Activated T-helper 1 cell treated with anti-CD3 and anti-CD28 coated beads, Interleukin-12 subunit alpha, Interleukin-12 subunit beta, Interleukin-2, Interleukin-4 antibody, amounts not matched to agents 30 ng/mL and 10 ng/mL and 1 ng/mL, durations not matched to agents 14 hours and 24 hours and 36 hours (primary cell): Measurements from ENCODE around the gene SRGN. TPM values are rescaled to one million over a fixed set of nuclear protein-coding genes. Genes with fewer than 3 reads are reported as not detected.
"Not testable (repeated sequence)": the region's sequence is repeated elsewhere in the genome, so short reads cannot be mapped to it uniquely, and the experiment has no call there.

Experiments
- DNase-seq: peaks from one replicate; pipeline ENCODE4 v3.0.0; 2021; ENCODE audit warnings: low spot score
- H3K27ac Mint-ChIP-seq: one replicate; pipeline ENCODE4 v1.8.0; 2021; ENCODE audit warnings: mild to moderate bottlenecking, mixed read lengths
- H3K27me3 Mint-ChIP-seq: one replicate; pipeline ENCODE4 v1.8.0; 2022; ENCODE audit warnings: mild to moderate bottlenecking, moderate library complexity, mixed read lengths; ENCODE audit not compliant: insufficient read depth
- H3K36me3 Mint-ChIP-seq: one replicate; pipeline ENCODE4 v1.8.0; 2021; ENCODE audit warnings: low read depth, mixed read lengths
- H3K4me1 Mint-ChIP-seq: one replicate; pipeline ENCODE4 v1.8.0; 2021; ENCODE audit warnings: low read depth, mixed read lengths
- H3K4me3 Mint-ChIP-seq: one replicate; pipeline ENCODE4 v1.8.0; 2021; ENCODE audit warnings: mild to moderate bottlenecking, moderate library complexity, mixed read lengths
- H3K9me3 Mint-ChIP-seq: one replicate; pipeline ENCODE4 v1.8.0; 2021; ENCODE audit warnings: mixed read lengths
- intact Hi-C: fragments of 100-400 bp; cut with micrococcal nuclease; formaldehyde crosslinking; loops from one replicate; pipeline ENCODE4 v1.15.1; 2024
- total RNA-seq: library from RNA; stranded (reverse); gene quantifications from 2 replicates; pipeline ENCODE4 v1.2.3, GENCODE V29; 2022

The SRGN gene
- total RNA-seq, 1 donor from 2014 or later, result 1,217 TPM

DNA sequence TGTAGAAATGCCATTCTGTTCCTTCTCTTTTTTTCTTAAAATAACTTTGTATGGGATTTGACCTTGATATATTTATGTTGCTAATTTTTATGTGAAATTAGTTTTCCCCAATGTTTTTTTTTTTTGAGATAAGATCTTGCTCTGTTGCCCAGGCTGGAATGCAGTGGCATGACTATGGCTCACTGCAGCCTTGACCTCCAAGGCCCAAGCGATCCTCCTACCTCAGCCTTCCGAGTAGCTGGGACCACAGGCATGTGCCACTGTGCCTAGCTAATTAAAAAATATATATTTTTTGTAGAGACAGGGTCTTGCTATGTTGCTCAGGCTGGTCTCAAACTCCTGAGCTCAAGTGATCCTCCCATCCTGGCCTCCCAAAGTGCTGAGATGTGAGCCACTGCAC lies 52.1 kb downstream of the SRGN start:
- Mint-ChIP-seq H3K9me3 (no peaks in the 10 kb centered on the region), H3K4me1 (peaks cover 7% of the 10 kb centered on the region), H3K27me3 (no peaks in the 10 kb centered on the region), H3K4me3 (no peak overlapping the region), H3K36me3 (peaks cover 14% of the 10 kb centered on the region), H3K27ac (no peak overlapping the region)
- DNase-seq, result no peak
- intact Hi-C loops, result no loop called here

GRCh38 chr10:69141304-69141703 lies 53.4 kb downstream of the SRGN start:
- no peak overlapping the region for H3K27ac Mint-ChIP-seq
- H3K36me3 Mint-ChIP-seq, result peaks cover 10% of the 10 kb centered on the region
- H3K4me3 Mint-ChIP-seq, result no peak overlapping the region
- H3K9me3 Mint-ChIP-seq, result no peaks in the 10 kb centered on the region
- H3K27me3 Mint-ChIP-seq, result no peaks in the 10 kb centered on the region
- H3K4me1 Mint-ChIP-seq, result peaks cover 13% of the 10 kb centered on the region
- intact Hi-C loops, result no loop called here
- no peak for DNase-seq

- H3K4me3 Mint-ChIP-seq, H3K27me3 Mint-ChIP-seq, H3K27ac Mint-ChIP-seq, intact Hi-C loops, DNase-seq, H3K9me3 Mint-ChIP-seq: not testable (repeated sequence)
- Mint-ChIP-seq H3K36me3 (peaks cover 14% of the 10 kb centered on the region), H3K4me1 (peaks cover 20% of the 10 kb centered on the region)
Measured at GRCh38 chr10:69142074-69142473, 54.2 kb downstream of the SRGN start.

DNA sequence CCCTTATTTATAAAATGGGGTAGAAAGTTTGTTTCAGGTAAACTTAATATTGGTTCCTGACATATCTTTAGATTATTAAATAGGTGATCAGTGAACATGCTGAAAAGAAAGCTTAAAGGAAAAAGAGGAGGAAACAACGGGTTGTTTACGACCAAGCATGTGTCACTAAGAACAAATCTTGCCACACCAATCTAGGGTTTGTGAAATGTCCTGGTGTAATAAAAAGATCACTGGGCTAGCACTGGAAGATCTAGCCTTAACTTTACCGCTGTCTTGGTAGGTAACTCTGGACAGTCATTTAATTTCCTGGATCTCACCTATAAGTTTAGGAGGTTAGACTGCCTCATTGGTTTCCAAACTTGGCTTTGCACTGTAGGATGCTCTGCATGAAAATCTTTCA lies 55.1 kb downstream of the SRGN start:
- intact Hi-C loops, result no loop called here
- Mint-ChIP-seq H3K27ac (no peak overlapping the region), H3K27me3 (no peaks in the 10 kb centered on the region)

GRCh38 chr10:69145329-69145728 lies 57.4 kb downstream of the SRGN start:
- Mint-ChIP-seq H3K36me3 (peaks cover 8% of the 10 kb centered on the region), H3K27me3 (no peaks in the 10 kb centered on the region), H3K9me3 (no peaks in the 10 kb centered on the region), H3K4me1 (peaks cover 17% of the 10 kb centered on the region), H3K4me3 (no peak overlapping the region), H3K27ac (no peak overlapping the region)
- DNase-seq, result no peak
- intact Hi-C loops, result no loop called here

More for the DNA sequence above, 55.1 kb downstream of the SRGN start:
- peaks cover 12% of the 10 kb centered on the region for H3K36me3 Mint-ChIP-seq
- H3K9me3 Mint-ChIP-seq, result no peaks in the 10 kb centered on the region
- H3K4me3 Mint-ChIP-seq, result no peak overlapping the region
- DNase-seq, result no peak
- H3K4me1 Mint-ChIP-seq, result peaks cover 23% of the 10 kb centered on the region

DNA sequence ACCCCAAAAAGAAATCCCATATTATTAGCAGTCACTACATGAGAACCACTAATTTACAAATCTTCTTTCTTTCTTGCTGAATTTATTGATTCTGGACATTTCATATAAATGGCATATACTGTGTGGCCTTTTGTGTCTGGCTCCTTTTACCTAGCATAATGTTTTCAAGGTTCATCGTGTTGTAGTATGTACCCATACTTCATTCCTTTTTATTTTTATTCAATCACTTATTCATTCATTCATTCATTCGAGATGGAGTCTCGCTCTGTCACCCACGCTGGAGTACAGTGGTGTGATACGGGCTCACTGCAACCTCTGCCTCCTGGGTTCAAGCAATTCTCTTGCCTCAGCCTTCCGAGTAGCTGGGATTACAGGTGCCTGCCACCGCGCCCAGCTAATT lies 58.0 kb downstream of the SRGN start:
- intact Hi-C loops, result no loop called here
- H3K27me3 Mint-ChIP-seq, result no peaks in the 10 kb centered on the region
- DNase-seq, result no peak

GRCh38 chr10:69146759-69147158 lies 58.9 kb downstream of the SRGN start:
- Mint-ChIP-seq H3K27me3 (no peaks in the 10 kb centered on the region), H3K4me1 (peaks cover 17% of the 10 kb centered on the region), H3K36me3 (peaks cover 8% of the 10 kb centered on the region), H3K27ac (peak overlapping the region; percentile 45), H3K4me3 (no peak overlapping the region), H3K9me3 (no peaks in the 10 kb centered on the region)
- no peak for DNase-seq
- intact Hi-C loops, result no loop called here

More for the DNA sequence above, 58.0 kb downstream of the SRGN start:
- Mint-ChIP-seq H3K36me3 (peaks cover 8% of the 10 kb centered on the region), H3K4me3 (no peak overlapping the region), H3K27ac (no peak overlapping the region), H3K9me3 (no peaks in the 10 kb centered on the region), H3K4me1 (peaks cover 17% of the 10 kb centered on the region)

DNA sequence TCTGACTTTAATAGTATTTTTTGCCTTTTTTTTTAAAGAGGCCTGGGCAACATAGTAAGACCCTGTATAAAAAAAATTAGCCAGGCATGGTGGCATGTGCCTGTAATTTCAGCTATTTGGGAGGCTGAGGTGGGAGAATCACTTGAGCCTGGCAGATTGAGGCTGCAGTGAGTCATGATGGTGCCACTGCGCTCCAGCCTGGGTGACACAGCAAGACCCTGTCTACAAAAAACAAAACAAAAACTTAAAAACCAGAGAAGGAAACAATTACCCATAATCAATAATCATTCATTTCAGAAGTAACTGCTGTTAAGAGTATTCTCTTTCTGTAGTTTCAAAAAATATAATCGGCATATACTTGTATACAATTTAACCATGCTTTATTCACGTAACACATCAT lies 64.1 kb downstream of the SRGN start:
- no peak overlapping the region for H3K4me3 Mint-ChIP-seq
- no peaks in the 10 kb centered on the region for H3K27me3 Mint-ChIP-seq
- no peak overlapping the region for H3K27ac Mint-ChIP-seq

GRCh38 chr10:69153227-69153626 lies 65.3 kb downstream of the SRGN start:
- H3K4me3 Mint-ChIP-seq, result no peak overlapping the region
- no peaks in the 10 kb centered on the region for H3K27me3 Mint-ChIP-seq
- peaks cover 7% of the 10 kb centered on the region for H3K4me1 Mint-ChIP-seq
- no peak overlapping the region for H3K27ac Mint-ChIP-seq
- DNase-seq, result no peak
- peaks cover 3% of the 10 kb centered on the region for H3K36me3 Mint-ChIP-seq
- no peaks in the 10 kb centered on the region for H3K9me3 Mint-ChIP-seq
- intact Hi-C loops, result no loop called here

More for the DNA sequence above, 64.1 kb downstream of the SRGN start:
- peaks cover 12% of the 10 kb centered on the region for H3K4me1 Mint-ChIP-seq
- no peaks in the 10 kb centered on the region for H3K9me3 Mint-ChIP-seq
- H3K36me3 Mint-ChIP-seq, result peaks cover 1% of the 10 kb centered on the region
- intact Hi-C loops, result no loop called here
- no peak for DNase-seq

Other genes starting within 250 kb of the SRGN start
- 53.0 and 55.0 TPM in 2 replicates for gene DDX50, start 186.8 kb upstream of the SRGN start, total RNA-seq
- gene DDX21, start 131.9 kb upstream of the SRGN start, total RNA-seq, result 267 and 278 TPM in 2 replicates
- 16.4 and 16.9 TPM in 2 replicates for gene KIFBP, start 99.3 kb upstream of the SRGN start, total RNA-seq
- gene VPS26A, start 36.1 kb downstream of the SRGN start, total RNA-seq, result 24.7 and 24.8 TPM in 2 replicates
- 67.5 and 69.1 TPM in 2 replicates for gene SUPV3L1, start 92.1 kb downstream of the SRGN start, total RNA-seq
- 0.05 and 0.12 TPM in 2 replicates for gene HKDC1, start 132.2 kb downstream of the SRGN start, total RNA-seq
- gene HK1, start 190.4 kb downstream of the SRGN start, total RNA-seq, result 155 and 161 TPM in 2 replicates